GM21381 (cell line): ENCODE data around the gene TARM1.

Source experiments
- ATAC-seq: cut with Tn5 transposase; IDR thresholded peaks from one replicate; pipeline ENCODE4 v1.9.1; 2021; ENCODE audit warnings: mild to moderate bottlenecking, moderate library complexity; ENCODE audit not compliant: unreplicated experiment

The TARM1 gene

DNA sequence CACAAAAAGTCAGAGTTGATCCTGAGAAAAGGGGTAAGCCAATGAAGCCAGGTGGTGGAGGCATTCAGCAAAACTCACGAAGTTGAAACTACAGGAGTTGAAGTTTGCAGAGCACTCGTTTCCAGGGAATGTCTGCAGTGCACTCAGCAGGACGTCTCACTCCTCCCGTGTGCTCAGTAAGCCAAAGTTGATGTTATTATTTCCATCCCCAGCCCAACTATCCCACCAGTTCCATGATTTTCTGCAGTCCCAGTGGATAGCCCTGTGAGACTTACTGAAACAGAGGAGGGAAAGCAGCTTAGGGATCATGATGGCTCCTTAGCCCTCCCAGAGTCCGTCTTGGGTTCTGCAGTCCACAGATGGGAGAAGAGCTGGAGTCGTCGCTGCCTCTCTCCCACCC lies at the start of gene TARM1:
Gene TARM1 (minus strand): TSS at position 334 of the 400 bp plus-strand sequence. CDS start 25 bp downstream, at position 309.
- ATAC-seq, result no peak

GRCh38 chr19:54129617-54129996 lies 48.4 kb upstream of the TARM1 start:
- ATAC-seq, result no peak

GRCh38 chr19:54128796-54129616 lies 47.8 kb upstream of the TARM1 start:
- ATAC-seq, result no peak

DNA sequence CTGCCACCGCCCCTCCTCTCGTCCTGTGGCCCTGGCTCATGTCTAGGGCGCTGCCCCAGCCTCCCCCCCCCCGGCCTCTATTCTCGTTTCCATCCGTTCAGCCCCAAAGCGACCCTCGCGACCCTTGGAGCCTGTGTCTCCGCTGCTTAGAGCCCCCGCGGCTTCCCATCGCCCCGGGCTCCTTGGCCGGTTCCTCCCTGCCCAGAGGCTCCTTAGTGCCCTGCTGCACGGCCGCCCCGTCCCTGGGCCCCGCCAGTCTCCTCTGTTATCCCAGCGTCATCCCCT lies 47.2 kb upstream of the TARM1 start:
- ATAC-seq, result no peak

GRCh38 chr19:54127688-54128440 lies 46.7 kb upstream of the TARM1 start:
- ATAC-seq, result no peak

- ATAC-seq, result no peak
Observed at GRCh38 chr19:54125713-54126112, 44.5 kb upstream of the TARM1 start.

GRCh38 chr19:54124393-54124792 lies 43.2 kb upstream of the TARM1 start:
- no peak for ATAC-seq

DNA sequence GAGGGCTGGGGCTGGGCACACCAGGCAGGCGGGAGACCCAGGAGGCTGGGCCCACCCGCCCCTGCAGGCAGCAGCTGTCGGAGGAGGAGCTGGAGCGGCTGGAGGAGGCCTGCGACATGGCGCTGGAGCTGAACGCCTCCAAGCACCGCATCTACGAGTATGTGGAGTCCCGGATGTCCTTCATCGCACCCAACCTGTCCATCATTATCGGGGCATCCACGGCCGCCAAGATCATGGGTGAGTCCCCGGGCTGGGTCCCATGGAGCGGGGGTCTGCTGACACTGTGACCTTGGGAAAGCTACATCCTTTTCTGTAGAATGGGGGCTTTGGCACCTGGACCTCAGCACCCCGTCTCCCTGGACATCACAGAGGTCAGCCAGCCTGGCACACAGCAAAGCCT lies 42.5 kb upstream of the TARM1 start:
- no peak for ATAC-seq

DNA sequence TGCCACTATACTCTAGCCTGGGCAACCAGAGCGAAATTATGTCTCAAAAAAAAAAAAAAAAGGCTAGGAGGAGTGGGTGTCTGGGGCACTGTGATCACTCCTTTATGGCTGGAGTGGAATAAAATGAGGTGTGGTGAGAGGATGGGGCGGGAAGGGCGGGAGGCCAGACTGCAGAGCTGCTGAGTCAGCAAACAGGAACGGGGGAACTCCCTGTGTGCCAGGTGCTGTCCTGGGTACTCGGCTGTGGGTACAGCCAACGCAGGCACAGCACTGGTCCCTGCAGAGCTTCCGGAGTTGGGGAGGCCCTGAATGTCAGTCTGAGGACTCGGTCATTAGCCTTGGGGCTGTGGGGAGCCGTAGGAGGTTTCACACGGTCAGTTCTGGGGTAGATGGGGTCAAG lies 40.1 kb upstream of the TARM1 start:
- no peak for ATAC-seq

GRCh38 chr19:54115109-54116063 lies 34.2 kb upstream of the TARM1 start, which contains the start of the genes PRPF31 and TFPT:
Gene PRPF31 (plus strand): TSS chr19:54115754. CDS start chr19:54118279, 2,525 bp downstream.
Gene TFPT (minus strand): TSS chr19:54115657. CDS start chr19:54115269, 388 bp downstream.
- peak; percentile 78 for ATAC-seq

DNA sequence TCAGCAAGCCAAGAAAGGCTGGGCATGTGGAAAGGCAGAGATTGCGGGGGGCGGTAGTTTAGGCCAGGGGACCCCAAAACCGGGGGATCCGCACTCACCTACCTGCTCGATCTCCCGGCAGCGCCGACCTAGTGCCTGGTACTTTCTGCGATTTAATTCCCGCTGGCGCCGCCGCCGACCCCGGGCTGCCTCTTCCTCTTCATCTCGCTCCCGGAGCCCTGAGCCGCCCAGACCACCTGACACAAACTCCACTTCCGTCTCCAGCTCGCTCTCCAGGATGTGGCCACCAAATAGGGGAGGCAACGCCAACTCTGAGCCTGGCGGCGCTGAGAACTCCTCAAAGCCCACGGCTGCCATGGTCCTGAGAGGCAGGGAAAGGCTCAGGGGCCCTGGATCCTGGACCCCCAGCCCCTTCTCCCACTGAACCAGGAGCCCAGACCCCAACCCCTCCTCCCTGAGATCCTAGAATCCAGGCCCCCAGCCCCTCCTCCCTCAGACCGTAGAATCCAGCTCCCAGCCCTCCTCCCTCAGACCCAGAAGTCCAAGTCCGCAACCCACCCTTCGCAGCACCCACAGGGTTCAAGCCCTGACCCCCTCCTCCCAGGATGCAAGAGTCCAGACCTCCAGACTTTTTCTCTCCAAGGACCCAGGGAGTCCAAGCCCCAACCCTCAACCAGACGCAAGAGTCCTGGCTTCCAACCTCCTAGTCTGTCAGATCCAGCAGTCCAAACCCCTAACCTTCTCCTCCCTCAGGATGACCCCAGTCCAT lies 33.4 kb upstream of the TARM1 start:
- ATAC-seq, result peak; percentile 32

- ATAC-seq, result no peak
Observed at GRCh38 chr19:54109651-54110050, 28.5 kb upstream of the TARM1 start.

GRCh38 chr19:54108496-54108895 lies 27.3 kb upstream of the TARM1 start:
- no peak for ATAC-seq

DNA sequence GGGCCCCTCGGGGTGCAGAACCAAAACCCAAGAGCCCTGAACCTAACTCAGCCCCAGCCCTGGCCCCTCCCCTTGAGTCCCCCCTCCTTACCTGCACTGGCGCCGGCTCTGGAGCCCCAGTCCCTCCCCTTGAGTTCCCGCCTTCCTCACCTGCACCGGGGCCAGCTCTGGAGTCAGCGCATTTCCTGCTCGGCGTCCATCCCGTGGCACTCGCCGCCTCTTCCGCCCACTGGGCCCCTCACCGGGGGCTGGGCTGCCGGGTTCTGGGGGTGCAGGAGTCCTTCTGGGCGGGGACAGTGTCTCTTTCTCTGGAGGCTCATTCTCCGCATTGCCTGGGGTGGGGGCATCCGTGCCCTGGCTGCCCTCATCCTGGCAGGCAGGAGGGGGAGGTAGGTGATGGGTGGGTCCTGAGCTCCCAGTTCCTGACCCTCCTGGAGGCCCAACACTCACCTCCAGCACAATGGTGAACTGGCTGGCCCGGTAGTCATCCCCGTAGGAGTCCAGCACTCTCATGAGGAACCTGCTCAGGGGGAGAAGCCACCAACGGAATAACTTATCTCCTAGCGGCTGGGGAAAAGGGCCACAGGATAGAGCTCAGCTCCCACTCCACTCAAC lies 26.8 kb upstream of the TARM1 start:
- ATAC-seq, result no peak

DNA sequence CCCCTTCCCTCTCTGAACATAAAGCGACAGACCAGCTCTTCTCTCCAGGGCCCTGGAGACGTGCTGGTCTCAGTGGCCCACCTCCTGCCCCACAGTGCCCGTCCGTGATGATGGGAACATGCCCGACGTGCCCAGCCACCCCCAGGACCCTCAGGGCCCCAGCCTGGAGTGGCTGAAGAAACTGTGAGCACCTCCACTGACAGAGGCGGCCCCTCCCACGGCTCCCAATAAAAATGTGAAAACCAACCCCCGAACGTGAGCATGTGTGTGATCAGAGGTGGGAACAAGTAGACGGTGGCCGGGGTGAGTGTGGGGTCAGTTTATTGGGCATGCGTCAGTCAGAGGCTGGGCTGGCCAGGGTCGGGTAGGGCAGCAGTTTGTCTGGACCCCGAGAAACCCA lies 25.6 kb upstream of the TARM1 start:
- no peak for ATAC-seq

DNA sequence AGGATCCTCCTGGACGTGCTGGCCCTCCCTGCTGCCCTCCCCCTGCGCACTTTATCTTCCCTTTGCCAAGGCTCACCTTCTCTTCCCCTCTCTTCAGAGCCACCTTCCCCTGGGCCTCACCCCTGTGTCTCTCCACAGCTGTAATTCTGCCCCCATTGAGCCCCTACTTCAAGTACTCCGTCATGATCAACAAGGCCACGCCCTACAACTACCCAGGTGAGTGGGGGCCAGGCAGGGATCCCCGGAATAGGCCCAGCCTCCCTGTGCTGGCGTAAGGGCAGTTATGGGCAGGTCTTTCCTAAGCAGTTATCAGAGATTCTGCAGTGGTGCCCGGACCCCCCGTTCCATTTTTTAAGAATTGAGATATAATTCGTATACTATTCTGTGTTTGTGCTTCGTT lies 24.6 kb upstream of the TARM1 start:
- no peak for ATAC-seq

DNA sequence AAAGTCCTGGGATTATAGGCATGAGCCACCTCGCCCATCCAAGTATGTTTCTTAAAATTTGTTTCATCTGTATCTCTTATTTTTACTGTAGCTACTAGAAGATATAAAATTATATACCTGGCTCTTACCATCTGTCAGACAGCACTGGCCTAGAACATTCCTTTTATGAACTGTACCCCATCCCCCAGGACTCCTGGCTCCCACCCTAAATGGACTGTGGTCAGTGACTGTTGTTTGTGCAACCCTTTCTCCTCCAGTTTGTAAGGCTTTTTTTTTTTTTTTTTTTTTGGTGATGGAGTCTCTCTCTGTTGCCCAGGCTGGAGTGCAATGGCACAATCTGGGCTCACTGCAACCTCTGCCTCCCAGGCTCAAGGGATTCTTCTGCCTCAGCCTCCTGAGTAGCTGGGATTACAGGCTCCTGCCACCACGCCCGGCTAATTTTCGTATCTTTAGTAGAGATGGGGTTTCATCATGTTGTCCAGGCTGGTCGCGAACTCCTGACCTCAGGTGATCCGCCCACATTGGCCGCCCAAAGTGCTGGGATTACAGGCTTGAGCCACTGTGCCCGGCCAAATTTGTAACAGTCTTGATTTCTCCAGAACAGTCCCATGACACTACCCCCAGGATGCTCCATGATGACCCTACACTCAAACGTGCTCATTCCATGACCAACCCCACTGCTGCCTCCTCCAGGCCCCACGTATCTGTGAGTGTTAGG lies 24.0 kb upstream of the TARM1 start:
- no peak for ATAC-seq

DNA sequence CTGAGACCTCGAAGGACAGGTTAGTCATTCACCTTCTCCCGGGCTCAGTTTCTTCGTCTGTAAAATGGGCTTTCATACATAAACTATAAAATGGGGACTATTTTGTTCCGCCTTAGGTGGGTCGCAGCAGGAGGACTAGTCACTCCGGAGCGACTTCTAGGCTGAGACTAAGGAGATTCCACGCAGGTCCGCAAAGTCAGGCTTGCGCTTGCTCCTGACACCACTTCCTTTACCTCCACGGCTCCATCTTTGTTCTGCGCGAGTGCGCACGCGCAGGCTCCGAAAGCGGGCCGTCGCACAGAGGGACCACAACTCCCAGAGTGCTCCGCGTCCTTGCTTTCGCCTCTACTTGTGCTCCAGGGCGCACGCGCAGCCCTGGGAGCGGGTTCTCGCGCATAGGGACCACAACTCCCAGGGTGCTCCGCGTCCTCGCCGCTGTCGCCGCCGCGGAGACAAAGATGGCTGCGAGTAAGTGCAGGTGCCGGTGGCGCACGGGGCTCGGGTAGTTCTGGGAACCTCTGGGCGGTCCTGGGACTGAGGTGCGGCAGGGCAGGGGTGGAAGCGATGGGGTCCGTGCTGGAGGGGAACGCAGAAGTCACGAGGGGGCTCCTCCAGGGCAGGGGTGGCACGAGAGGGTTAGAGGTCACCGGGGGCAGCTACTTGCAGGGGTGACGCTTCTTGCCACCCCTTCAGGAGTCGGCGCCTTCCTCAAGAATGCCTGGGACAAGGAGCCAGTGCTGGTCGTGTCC lies 21.4 kb upstream of the TARM1 start, which contains the start of gene NDUFA3:
Gene NDUFA3 (plus strand): TSS at position 435 of the 749 bp plus-strand sequence. CDS start 24 bp downstream, at position 459.
- ATAC-seq, result peak; percentile 91
